HepG2 (cell line): ENCODE measurements around the gene GRIP2. TPM values are rescaled to one million over a fixed set of nuclear protein-coding genes. Genes with fewer than 3 reads are reported as not detected.

Experiments
- ATAC-seq: fragments of 200-7000 bp; cut with Tn5 transposase; 3 replicates; pipeline ENCODE4 v1.9.1; 2020; ENCODE audit warnings: mild to moderate bottlenecking, moderate library complexity
- BruUV-seq: library from RNA; stranded (reverse); fragments of 400-500 nt; replicated peaks from 2 replicates; lab custom pipeline; 2021; lab: Mats Ljungman, UMichigan
- CTCF ChIA-PET: fragments of 300-600 bp; formaldehyde crosslinking; extraction: SDS; loops from one replicate; lab custom pipeline; 2021; ENCODE audit warnings: low total read pairs, inconsistent platforms, low intra/inter-chr PET ratio; lab: Yijun Ruan, JAX
- POLR2A ChIA-PET: fragments of 350-600 bp; sonication (Branson Sonifier 250); formaldehyde crosslinking; loops from one replicate; lab custom pipeline; 2020; ENCODE audit warnings: antibody characterized with exemption, inconsistent platforms; lab: Yijun Ruan, JAX
- DNase-seq: peaks from one replicate; pipeline ENCODE4 v3.0.0-alpha.2; 2015; ENCODE audit warnings: low spot score
- FAIRE-seq: peaks from 3 replicates; lab custom pipeline; 2011; peaks lifted over from hg19 to GRCh38; lab: Jason Lieb, UNC
- H2AFZ ChIP-seq: one replicate; pipeline ENCODE4 v1.6.1; 2011; ENCODE audit warnings: low read length, inconsistent platforms
- H3K27ac ChIP-seq: fragments of 300-600 bp; 3 replicates; pipeline ENCODE4 v1.8.0; 2011; ENCODE audit warnings: mixed run types, mild to moderate bottlenecking, mixed read lengths, low read length, inconsistent platforms; ENCODE audit not compliant: insufficient read depth; ENCODE audit errors: extremely low read length
- H3K27me3 ChIP-seq, 2 experiments: fragments of 200-600 bp in 1 of 2; 2 replicates in 1 of 2; 3 replicates in 1 of 2; pipeline versions ENCODE4 v1.6.0 to v1.8.0; 2011; ENCODE audit warnings: low read length in 2 of 2, mild to moderate bottlenecking in 2 of 2, moderate library complexity in 2 of 2, inconsistent platforms in 1 of 2; ENCODE audit not compliant: insufficient read depth in 2 of 2, control insufficient read depth in 1 of 2
- H3K36me3 ChIP-seq, 2 experiments: fragments of 200-600 bp in 1 of 2; replicated peaks in 1 of 2; 2 replicates in 1 of 2; 3 replicates in 1 of 2; pipeline versions ENCODE4 v1.5.1 to v1.8.0; 2011; ENCODE audit warnings: low read length in 2 of 2, inconsistent platforms in 1 of 2; ENCODE audit not compliant: insufficient read depth in 2 of 2, control insufficient read depth in 1 of 2
- H3K4me1 ChIP-seq: 2 replicates; pipeline ENCODE4 v1.5.1; 2012; ENCODE audit warnings: low read length, inconsistent platforms; ENCODE audit not compliant: insufficient read depth
- H3K4me2 ChIP-seq: 2 replicates; pipeline ENCODE4 v1.6.0; 2011; ENCODE audit warnings: low read depth, low read length, inconsistent platforms
- H3K4me3 ChIP-seq, 3 experiments: fragments of 200-600 bp in 1 of 3; sonication (generic), shearing (Covaris generic) in 1 of 3; replicated peaks in 1 of 3; 2 replicates each; pipeline ENCODE4 v1.5.1; 2011 to 2016; ENCODE audit warnings: low read length in 3 of 3, inconsistent platforms in 2 of 3, low read depth in 2 of 3, mild to moderate bottlenecking in 2 of 3, control low read depth in 1 of 3, mixed read lengths in 1 of 3; ENCODE audit not compliant: insufficient read depth in 1 of 3
- H3K79me2 ChIP-seq: one replicate; pipeline ENCODE4 v1.6.1; 2011; ENCODE audit warnings: low read length, inconsistent platforms; ENCODE audit not compliant: insufficient read depth
- H3K9ac ChIP-seq: 2 replicates; pipeline ENCODE4 v1.6.0; 2011; ENCODE audit warnings: mild to moderate bottlenecking, low read depth, low read length, inconsistent platforms; ENCODE audit not compliant: insufficient read depth
- H3K9me3 ChIP-seq: 2 replicates; pipeline ENCODE4 v1.5.1; 2012; ENCODE audit warnings: mild to moderate bottlenecking, low read length
- H4K20me1 ChIP-seq: 2 replicates; pipeline ENCODE4 v1.6.0; 2011; ENCODE audit warnings: inconsistent platforms, mild to moderate bottlenecking, low read length, moderate library complexity; ENCODE audit not compliant: insufficient read depth
- AKAP8 ChIP-seq: sonication (generic); formaldehyde crosslinking; IDR thresholded peaks from 2 replicates; pipeline ENCODE4 v1.5.1; 2020; ENCODE audit warnings: mild to moderate bottlenecking, missing genetic modification reagents
- DMAP1 ChIP-seq: IDR thresholded peaks from 2 replicates; pipeline ENCODE4 v1.6.1; 2016
- RBM39 ChIP-seq: fragments of 200-400 bp; formaldehyde crosslinking; IDR thresholded peaks from one replicate; pipeline ENCODE4 v1.6.1; 2018; ENCODE audit warnings: antibody characterized with exemption, mild to moderate bottlenecking, low read depth, low read length; ENCODE audit not compliant: poor library complexity, severe bottlenecking
- TEAD2 ChIP-seq: sonication (generic); formaldehyde crosslinking; IDR thresholded peaks from 2 replicates; pipeline ENCODE4 v1.9.0; 2021; ENCODE audit warnings: missing genetic modification reagents
- ZMAT5 ChIP-seq: sonication (generic); formaldehyde crosslinking; IDR thresholded peaks from 2 replicates; pipeline ENCODE4 v1.5.0; 2020; ENCODE audit warnings: mild to moderate bottlenecking, low read depth, missing genetic modification reagents, borderline replicate concordance
- ZNF343 ChIP-seq: sonication (generic); formaldehyde crosslinking; IDR thresholded peaks from 2 replicates; pipeline ENCODE4 v1.4.0; 2020; ENCODE audit warnings: mild to moderate bottlenecking, missing genetic modification reagents
- ZNF407 ChIP-seq: sonication (generic); formaldehyde crosslinking; IDR thresholded peaks from one replicate; pipeline ENCODE4 v1.5.1; 2020; ENCODE audit warnings: mild to moderate bottlenecking, missing genetic modification reagents; ENCODE audit errors: not compliant biosample characterization
- ZNF577 ChIP-seq: sonication (generic); formaldehyde crosslinking; IDR thresholded peaks from 2 replicates; pipeline ENCODE4 v1.4.0; 2020; ENCODE audit warnings: mild to moderate bottlenecking, low read depth, missing genetic modification reagents, borderline replicate concordance
- ZNF770 ChIP-seq: sonication (generic); formaldehyde crosslinking; IDR thresholded peaks from 2 replicates; pipeline ENCODE4 v1.5.0; 2020; ENCODE audit warnings: mild to moderate bottlenecking, missing genetic modification reagents
- WGBS: methylation state at CpG from one replicate; pipeline ENCODE4 v1.1.6; 2017; ENCODE audit warnings: low lambda C conversion rate; 5-methylcytosine and 5-hydroxymethylcytosine counted together
- in situ Hi-C: cut with HindIII; loops from 2 replicates; pipeline ENCODE4 v1.10.0; 2017; ENCODE audit warnings: low pct_unique_long_range_greater_than_20kb; ENCODE audit not compliant: extremely low pct_ligation_motif_present
- intact Hi-C: fragments of 100-400 bp; cut with micrococcal nuclease; formaldehyde crosslinking; loops from one replicate; pipeline ENCODE4 v1.10.0; 2022; ENCODE audit not compliant: unreplicated experiment
- polyA plus RNA-seq, 8 experiments: library from polyadenylated mRNA; depleted of rRNA in 3 of 8; stranded (reverse) in 7 of 8; unstranded in 1 of 8; fragments of >200 nt; fragmentation: Illumina TruSeq in 4 of 8; extraction: Trizol in 4 of 8; gene quantifications; 2 replicates each; pipeline versions ENCODE4 v1.2.1 to v1.2.3, GENCODE V29; 2011 to 2016; ENCODE audit warnings: low read depth in 4 of 8, missing spikeins in 1 of 8, mixed read lengths in 1 of 8; ENCODE audit not compliant: insufficient read depth in 1 of 8
- total RNA-seq, 5 experiments: library from RNA; depleted of rRNA; stranded (reverse); fragments of >200 nt; fragmentation: Illumina TruSeq; extraction: Trizol; gene quantifications; 2 replicates each; pipeline ENCODE4 v1.2.3, GENCODE V29; 2016; ENCODE audit warnings: low read depth in 1 of 5

GRIP2 gene
- total and polyA plus RNA-seq, 2 of the 13 experiments (the other 11 are each of a cell fraction or from before 2014, with no cell fraction given) = 0.11 to 0.24 TPM

- TF ChIP-seq DMAP1 (CRISPR knock-in tag) (no peak), TEAD2 (CRISPR knock-in tag) (no peak), AKAP8 (CRISPR knock-in tag) (no peak), ZNF770 (CRISPR knock-in tag) (no peak), ZNF407 (CRISPR knock-in tag) (no peak), RBM39 (no peak), ZNF343 (CRISPR knock-in tag) (no peak), ZNF577 (CRISPR knock-in tag) (no peak), ZMAT5 (no peak)
- DNase-seq = no peak
- Histone ChIP-seq H3K4me1 (no peaks in the 10 kb centered on the region), H4K20me1 (no peaks in the 10 kb centered on the region), H3K79me2 (no peaks in the 10 kb centered on the region), H3K36me3 (peaks cover 12 to 57% of the 10 kb centered on the region in 2 experiments; a peak in 4 of 5 replicates), H3K9ac (no peak overlapping the region), H3K27me3 (no peaks in the 10 kb centered on the region), H3K4me2 (no peak overlapping the region), H2AFZ (no peak overlapping the region), H3K27ac (no peak overlapping the region), H3K9me3 (no peaks in the 10 kb centered on the region), H3K4me3 (no peak overlapping the region)
- no TSS peak for BruUV-seq
- in situ Hi-C loops = no loop called here
- 99% methylated on average over 4 of the region's 10 CpGs for WGBS
- no peak for FAIRE-seq
- intact Hi-C loops = no loop called here
- no peak for ATAC-seq
- POLR2A ChIA-PET = no interaction called here
- CTCF ChIA-PET = no interaction called here
Observed at GRCh38 chr3:14471690-14472089, 68.5 kb downstream of the GRIP2 start.
